CD4-positive, alpha-beta T cell treated with Interleukin-4 for 4 hours (primary cell): Measurements from ENCODE around the gene STX10.

Experiments used
- DNase-seq: peaks from one replicate; pipeline ENCODE4 v3.0.0-alpha.2; 2020

The STX10 gene

DNA sequence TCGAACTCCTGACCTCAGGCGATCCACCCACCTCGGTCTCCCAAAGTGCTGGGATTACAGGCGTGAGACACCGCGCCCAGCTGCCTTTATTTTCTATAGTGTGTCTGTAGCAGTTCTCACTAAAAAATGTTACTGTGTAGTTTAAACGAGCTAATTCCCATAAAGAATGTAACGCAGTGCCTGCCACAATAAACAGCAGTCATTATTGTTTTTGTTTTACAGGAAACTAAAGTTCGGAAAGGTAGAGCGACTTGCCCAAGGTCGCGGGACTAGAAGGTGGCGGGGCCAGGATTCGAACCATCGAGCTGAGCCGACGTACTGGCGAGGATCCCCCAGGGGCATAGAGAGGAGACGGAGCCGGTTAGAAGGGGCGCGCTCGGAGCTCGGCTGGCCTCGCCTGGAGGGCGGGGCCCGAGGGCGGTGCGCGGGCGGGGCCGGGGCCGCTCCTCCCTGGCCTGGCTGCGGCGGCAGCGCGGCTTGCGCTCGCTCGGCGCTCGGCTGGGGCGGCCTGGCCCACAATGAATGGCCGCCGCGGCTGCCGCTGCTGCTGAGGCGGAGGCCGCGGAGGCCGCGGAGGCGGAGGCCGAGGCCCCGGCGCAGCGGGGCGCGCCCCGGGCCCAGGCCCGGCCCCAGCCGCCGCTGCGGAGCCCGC, 32.3 kb downstream of the STX10 start, which contains the start of gene NACC1:
Gene NACC1, plus strand, starts transcription at position 493 of the 652 bp plus-strand sequence. CDS start 16,944 bp downstream, outside the sequence.
- DNase-seq, result peak; percentile 89

DNA sequence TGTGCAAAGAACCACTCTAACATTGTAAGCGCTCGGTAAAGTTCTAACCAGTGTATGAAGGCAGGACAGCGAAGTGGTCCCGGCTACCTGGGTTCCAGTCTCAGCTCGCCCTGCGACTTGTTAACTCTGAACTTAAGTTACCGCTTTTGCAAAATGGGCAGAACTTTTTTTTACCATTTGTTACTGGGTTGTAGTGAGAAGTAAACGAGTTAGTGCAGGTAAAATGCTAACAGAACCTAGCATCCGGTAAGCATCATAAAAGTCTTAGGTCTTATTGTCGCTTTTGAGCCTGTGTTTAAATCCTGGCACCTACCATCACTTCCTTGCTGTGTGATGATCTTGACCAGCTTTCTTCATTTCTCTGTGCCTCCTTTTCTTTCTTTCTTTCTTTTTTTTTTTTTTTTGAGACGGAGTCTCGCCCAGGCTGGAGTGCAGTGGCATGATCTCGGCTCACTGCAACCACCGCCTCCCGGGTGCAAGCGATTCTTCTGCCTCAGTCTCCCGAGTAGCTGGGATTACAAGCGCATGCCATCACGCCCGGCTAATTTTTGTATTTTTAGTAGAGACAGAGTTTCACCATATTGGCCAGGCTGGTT, 32.9 kb downstream of the STX10 start:
- DNase-seq, result no peak

DNA sequence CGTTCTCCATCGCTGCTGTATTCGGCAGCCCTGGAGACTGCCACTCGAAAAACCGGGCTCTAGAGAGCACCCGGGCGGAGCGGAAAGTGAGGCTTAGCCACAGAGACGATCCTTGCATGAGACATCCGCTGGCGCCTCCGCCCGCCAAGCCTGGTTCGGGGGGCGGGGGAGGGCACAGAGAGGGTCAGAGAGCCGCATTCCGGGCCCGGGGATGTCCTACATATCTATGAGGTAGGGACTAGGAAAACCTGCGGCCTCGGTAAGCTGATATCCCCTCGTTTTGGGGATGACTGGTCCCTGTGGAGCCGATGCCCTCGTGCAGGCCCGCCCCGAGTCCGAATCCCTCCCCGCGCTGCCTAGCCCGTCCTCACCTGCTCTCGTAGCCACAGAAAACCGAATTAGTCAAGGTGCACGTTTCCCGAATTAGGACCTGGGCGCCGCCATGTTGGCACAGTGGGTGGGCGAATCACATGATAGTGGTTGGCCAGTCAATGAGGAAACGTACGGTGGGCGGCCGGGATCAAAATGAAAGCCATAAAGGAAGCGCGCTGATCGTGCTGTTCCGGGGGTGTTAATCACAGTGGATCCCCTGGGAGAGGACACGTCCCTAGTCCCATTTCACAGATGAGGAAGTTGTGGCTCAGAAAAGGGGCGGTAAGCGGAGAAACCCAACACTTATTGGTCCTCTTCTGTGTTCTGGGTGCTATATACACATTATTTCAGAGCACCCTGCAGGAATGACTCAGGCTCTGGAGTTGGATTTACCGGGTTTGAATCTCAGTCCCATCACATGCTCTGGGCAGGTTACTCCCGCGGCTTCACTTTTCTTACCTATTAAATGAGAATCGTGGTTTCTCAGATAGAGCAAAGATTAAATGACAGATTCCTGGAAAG, 33.6 kb downstream of the STX10 start, which contains the start of gene TRMT1:
Gene TRMT1, minus strand, starts transcription at position 459 of the 894 bp plus-strand sequence. Its CDS starts 341 bp downstream, at position 118.
- peak; percentile 91 for DNase-seq

DNA sequence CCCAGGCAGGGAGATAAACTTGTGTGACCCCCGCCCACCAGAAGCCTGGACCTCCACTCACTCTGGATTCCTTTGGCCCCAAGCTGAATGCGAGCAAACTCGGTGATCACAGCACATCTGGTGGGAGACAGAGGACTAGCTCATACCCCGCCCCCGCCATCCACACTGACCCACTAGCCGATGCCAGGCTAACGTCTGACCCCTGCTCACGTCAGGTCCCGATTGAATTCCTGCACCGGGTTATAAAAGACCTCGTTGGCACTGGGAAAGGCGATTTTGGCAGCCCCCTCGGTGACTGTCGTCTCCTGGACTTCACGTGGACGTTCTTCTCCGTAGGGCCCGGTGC, 34.3 kb downstream of the STX10 start:
- no peak for DNase-seq

DNA sequence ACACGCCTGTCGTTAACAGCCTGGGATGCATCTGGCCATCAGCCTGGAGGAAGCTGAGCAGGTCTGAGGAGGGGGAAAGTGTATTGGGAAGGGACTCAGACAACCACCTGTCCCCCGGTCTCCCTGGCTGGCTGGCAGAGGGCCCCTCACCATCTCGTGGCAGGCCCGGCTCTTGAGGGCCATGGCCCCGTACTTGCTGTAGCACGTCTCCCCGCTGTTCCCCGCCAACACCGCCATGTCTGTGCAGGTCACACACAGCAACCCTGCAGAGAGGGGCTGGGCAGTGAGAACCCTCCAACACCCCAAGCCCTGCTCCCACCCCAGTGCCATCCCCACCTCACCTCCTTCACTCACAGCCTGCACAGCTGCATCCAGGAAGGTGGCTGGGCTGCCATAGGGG, 37.6 kb downstream of the STX10 start:
- no peak for DNase-seq

DNA sequence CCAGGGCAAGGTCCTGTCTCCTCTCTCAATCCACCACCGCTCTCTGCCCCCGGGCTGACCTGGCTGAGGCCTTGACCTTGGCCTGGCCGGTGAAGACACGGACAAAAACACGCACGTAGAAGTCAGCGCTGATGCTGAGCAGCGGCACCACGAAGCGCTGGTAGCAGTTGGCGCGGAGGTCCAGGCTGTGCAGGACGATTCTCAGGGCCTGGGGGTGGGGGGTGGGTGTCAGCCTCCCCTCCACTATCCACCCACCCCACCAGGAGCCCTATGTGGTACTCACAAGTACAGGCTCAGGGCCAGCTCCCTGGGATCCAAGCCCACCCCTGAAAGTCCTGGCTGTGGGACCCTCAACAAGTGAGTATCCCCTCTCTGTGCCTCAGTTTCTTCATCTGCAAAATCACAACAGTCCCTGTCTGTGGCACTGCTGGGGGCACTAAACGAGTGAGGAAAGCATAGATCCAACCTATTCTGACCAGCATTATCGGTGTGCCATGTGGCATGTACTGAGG, 40.0 kb downstream of the STX10 start:
- no peak for DNase-seq

DNA sequence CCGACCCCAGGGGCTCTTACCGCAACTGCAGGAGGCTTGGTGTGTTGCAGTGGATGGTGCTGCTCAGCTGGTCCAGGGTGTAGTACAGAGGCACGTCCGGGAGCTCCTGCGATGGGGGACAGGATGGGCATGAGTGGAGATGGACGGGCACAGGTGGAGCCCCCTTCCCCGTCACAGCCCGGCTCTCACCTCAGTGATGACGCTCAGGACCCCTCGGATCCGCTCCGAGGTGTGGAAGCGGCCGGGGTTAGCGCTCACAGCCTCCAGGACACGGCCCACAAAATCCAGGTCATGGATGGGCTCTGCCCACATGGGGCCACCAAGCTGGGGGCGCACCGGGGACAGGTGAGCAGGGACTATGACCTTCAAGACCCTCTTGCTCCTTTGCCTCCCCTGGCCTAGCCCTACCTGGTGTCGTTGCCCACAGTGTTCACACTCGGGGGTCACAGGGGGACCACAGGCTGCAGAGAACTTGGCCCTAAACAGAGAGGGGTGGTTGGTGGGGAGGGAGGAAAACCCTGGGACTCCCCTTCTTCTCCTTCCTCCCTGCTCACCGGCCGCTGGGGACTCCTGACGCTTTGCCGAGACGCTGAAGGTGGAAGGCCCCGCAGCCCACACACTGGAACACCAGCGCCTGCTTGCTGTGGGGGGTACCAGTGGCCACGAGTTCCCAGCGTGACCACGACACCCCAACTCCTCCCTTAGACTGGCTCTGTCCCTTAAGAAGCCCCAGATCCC, 40.6 kb downstream of the STX10 start:
- DNase-seq, result no peak

DNA sequence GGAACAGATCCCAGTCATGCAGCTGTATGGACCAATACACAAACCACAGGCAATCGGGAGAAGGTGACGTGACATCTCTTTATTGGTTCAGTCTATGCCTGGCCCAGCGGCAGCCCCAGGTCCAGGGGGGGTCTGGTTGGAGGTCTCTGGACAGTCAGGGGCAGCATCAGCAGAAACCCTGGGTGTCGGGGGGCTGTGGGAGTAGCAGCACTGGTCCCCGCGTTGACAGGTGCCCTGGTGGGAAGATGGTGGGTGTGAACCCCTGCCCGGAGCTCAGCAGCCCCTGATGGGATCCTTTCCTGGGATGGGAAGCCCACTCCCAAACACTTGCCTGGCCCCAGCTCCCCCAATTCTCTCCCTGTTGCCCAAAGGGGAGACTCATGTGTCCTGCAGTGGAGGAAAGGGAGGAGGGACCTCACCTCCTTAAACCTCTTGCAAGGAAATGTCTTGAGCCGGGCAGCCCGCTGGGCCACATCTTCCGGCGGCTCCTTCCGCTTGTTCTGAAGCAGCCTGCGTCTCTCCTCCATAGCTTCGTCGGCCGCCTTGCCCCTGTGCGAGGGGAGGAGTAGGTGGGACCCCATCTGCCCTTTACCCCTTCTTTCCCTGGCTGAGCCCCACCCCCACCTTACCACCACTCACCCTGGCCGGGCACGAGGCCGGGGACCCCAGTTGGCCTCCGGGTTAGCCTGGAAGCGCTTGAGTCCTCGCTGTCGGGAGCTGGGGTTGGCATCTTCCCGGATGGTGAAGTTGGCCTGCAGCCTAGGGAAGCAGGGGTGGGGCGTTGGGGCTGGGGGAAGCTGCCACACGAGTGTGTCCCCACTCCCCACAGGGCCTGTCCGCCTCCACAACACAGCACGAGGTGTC, 45.1 kb downstream of the STX10 start:
- peak; percentile 26 for DNase-seq

DNA sequence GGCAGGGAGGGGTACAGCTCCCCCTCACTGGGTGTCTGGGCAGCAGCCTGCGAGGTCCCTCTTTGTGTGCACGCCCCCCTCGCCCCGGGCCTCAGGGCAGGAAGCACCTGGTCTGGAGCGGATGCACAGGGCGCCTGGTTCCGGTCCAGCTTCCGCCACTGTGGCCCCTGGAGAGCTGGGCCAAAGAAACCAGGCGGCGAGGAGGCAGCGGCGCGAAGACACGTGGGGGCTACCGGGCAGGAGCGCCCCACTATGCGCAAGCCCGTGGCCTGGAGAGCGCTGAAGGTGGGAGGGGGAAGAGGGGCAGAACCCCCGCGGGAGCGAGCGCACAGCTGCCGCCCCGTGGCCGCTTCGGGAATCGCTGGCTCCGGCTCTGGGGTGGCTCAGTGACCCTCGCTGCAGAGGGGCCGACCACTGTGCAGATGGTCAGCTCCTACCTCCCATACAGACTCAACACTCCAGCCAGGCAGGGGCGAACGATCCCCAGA, 45.8 kb downstream of the STX10 start:
- DNase-seq, result peak; percentile 53

DNA sequence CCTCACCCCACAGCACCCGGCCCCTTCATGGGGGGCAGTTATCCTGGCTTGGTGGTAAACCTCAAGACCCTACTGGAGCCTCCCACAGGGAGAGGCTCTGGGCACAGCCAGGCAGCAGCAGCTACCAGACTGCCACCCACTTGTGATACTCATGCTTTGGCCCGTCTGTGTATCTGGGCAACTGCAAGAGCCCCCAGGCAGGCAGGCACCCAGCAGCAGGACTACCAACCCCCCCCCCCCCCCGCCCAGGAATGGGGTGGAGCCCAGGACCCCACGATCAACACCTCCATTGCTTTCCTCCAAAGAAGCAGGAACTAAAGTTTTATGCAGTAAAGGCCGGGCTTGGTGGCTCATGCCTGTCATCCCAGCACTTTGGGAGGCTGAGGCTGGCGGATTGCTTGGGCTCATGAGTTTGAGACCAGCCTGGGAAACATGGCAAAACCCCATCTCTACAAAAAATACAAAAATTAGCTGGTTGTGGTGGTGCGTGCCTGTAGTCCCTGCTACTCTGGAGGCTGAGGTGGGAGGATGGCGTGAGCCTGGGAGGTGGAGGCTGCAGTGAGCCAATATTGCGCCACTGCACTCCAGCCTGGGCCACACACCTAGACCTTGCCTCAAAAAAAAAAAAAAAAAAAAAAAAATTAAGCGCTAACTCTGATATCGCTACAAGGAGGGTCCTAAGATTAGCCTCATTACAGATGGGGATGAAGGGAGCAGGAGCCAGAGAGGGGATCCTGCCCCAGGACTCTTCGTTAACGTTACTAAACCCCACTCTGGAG, 46.4 kb downstream of the STX10 start:
- DNase-seq, result no peak

DNA sequence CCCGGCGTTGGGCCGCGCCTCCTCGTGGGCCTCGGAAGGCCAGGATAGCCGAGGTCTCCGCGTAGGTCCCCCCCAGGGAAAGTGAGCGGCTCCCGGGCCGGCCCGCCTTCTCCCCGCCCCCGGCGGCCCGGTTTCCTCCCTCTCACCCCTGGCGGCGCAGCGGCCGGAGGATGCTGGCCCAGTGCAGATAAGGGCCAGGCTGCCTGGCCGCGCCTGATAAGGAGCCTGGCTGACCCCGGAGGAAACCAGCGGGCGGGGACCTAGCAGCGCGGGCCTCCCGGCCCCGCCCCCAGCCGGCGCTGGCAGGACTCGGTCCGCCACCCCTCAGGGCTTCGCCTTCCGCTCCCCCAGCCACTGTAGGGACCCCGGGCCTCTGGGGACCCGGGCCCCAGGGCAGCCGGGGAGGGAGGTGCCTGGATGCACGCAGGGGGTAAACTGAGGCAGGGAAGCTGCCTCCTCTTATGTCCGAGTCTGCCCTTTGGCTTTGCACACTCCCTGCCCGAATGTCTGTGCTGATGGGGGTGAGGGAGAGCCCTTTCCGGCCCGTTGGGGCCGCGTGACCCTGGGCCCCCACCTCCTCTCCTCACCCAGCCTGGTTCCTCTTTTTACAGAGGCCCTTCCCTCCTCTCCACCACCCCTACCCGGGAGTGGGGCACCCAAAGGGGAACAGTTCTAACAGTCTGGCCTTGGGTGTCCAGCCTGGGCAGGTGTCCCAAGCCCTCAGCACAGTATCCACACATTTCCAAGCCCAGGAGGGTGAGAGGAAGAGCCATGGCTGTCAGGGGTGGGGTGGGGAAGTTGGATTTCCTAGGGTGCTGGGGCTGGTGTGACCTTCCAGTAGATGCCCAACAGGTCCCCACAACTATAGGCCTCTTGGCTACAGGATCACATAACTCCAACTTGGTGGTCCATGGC, 47.3 kb downstream of the STX10 start, which contains the start of gene LYL1:
Gene LYL1, minus strand, starts transcription at position 193 of the 915 bp plus-strand sequence. CDS start 1,687 bp downstream, outside the sequence.
- DNase-seq, result peak; percentile 32

DNA sequence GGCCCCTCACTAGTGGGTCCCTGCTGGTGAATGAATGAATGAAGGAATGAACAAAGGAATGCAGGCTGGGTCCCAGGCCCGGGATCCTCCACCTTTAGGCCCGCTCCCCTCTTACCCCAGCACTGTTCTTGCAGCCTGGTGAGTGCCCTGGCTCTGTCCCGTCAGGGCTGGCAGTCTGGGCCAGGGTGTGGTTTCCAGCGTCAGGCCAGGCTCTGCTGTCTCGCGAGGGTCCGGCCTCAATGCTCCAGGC, 47.8 kb downstream of the STX10 start:
- no peak for DNase-seq

DNA sequence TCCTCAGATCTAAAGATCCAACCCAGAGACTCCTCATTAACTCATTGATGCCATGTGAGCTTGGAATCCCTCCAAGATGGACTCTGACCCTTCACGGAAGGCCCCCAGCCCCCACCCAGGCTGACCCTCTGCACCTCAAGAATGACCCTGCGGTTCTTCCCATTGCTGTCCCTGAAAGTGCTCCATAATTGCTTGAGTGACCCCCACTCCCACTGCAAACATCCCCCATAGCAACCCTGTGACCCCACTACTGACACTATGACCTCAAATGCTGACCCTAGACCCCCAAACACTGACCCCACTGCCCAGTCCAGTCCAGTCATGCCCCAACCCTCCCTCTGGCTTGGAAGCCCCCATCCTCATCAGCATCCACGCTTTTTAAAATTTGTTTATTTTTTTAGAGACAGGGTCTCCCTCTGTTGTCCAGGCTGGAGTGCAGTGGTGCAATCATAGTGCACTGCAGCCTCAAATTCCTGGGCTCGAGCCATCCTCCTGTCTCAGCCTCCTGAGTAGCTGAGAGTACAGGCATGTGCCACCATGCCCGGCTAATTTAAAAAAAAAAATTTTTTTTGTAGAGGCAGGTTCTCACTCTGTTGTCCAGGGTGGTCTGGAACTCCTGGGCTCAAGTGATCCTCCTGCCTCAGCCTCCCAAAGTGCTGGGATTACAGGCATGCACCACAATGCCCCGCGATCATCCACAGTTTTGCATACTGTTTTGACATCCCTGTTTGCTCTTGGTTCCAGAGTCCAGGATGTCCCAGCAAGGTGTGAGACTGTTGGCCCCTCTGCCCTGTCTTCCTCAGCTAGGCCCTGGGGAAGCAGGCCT, 48.4 kb downstream of the STX10 start:
- no peak for DNase-seq

DNA sequence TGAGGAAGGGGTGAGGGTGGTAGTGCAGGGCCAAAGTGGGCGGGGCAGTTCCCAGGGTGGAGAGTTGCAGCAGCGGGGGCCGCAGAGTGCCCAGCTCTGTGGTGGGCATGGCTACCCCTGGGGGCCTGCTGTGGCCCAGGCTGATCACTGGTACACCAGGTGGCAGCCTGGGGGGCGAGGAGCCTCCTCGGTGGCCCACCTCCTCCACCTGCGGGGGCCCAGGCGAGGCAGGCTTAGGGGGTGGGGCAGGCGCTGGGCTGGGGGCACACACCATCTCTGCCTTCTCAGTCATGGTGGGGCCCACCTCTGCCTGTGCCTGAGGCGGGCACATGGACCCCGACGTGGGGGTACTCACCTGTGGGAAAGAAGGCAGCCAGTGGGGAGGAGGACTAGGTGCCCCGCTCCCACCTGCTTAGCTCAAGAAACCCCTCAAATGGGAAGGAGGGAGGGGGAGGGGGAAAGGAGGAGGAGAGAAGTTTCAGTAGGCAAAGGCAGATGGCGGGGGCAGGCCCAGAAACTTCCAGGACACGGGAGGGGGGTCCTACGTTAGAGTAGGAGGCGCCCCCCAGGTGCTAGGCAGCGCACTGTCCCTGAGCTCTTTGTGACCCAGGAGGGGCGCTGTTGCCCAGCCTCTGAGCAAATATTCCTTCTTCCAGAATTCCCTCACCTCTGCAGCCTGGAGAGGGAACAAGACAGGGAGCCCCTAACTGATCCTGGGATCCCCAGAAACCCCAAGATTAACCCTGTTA, 49.2 kb downstream of the STX10 start:
- DNase-seq, result no peak

DNA sequence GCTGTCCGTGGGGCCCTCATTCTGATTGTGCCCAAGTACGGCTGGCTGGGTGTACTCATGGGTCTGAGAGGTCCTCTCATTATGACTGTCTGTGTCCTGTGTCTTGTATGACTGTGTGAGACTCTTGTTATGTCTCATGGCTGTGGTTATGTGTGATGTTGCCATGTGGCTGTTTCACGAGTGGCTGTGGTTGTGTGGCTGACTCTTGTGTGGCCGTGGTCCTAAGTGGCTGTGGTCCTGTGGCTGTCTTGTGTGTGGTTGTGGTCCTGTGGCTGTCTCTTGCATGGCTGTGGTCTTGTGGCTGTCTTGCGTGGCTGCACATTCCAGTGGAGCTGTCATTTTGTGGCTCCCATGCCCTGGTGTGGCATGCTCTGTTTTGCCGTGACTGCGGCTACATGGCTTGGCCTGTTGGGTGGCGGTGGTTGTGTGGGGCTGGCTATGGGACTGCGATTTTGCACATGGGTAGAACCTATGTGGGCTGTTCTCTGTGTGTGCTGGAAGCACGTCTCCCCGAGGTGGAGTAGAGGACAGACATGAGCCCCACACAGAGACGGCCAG, 50.1 kb downstream of the STX10 start:
- peak; percentile 88 for DNase-seq

DNA sequence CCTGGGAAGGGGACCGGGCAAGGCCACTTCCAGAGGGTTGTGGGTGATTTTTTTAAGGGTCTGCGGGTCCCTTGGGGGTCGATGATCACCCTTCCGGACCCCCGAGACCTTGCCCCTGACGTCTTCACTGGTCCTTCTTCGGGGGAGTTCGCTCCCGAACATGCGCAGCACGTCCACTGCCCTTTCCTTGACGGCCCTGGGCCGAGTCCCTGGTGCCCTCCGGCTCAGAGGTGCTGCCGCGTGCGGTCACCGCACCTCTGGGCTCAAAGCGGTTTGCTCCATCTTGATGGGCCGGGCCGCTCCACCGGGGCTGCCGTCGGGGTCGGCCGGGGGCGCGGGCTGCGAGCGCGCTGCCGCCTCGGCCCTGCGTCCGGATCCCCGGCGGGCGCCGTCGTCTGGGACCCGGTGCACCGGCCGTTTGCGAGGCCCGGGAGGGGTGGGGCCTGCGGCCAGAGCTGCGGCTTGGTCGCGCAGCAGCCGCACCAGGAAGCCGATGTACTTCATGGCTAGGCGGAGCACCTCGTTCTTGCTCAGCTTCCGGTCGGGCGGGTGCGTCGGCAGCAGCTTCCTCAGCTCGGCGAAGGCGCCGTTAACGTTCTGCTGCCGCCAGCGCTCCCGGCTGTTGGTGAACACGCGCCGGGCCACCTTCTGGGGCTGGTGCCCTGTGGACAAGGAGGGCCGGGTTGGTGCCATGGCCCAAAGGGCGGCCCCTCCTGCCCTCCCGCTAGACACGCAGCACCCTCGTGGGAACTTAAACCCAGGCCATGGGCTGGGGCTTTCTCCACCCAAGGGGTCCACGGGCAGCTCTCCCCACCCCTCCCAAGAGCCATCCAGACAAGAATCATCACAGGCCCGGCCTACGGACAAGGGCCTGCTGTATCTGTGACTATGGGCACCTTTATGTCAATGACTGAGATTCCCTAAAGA, 50.8 kb downstream of the STX10 start:
- DNase-seq, result peak; percentile 81
